Body of pancreas (tissue), 4 donors: ENCODE results near the gene TAS1R3.

ENCODE experiments used
- CTCF ChIP-seq, 7 experiments: fragments of 450-650 bp in 4 of 7; fragments of 200-600 bp in 3 of 7; sonication (generic) in 3 of 7; IDR thresholded peaks; one replicate each; pipeline ENCODE4 v1.5.1; 2016 to 2019; ENCODE audit warnings: antibody characterized with exemption in 7 of 7
- POLR2A ChIP-seq, 3 donors: fragments of 450-650 bp; IDR thresholded peaks; one replicate each; pipeline ENCODE4 v1.6.1; 2016; ENCODE audit warnings: antibody characterized with exemption in 3 of 3, mild to moderate bottlenecking in 2 of 3

- TF ChIP-seq CTCF (IDR thresholded peaks at IDR 0.05) (no peak), POLR2A (IDR thresholded peaks at IDR 0.05) (no peak)
These were observed 35.0 kb downstream of the TAS1R3 start for GRCh38 chr1:1365875-1366698.
